Adrenal gland (tissue), 12 donors: ENCODE data around the gene ABCB9. TPM values are rescaled to one million over a fixed set of nuclear protein-coding genes. Genes with fewer than 3 reads are reported as not detected.
A peak's percentile ranks its signal among the peaks of the same experiment; 100 is the strongest.

Experiments used
- DNase-seq, 7 donors: peaks; one replicate each; pipeline ENCODE4 v3.0.0-alpha.2; 2019 to 2020
- H3K27ac ChIP-seq, 5 donors: fragments of 200-600 bp; sonication (generic) in 4 of 5; 1 replicate in 3 of 5; 2 replicates in 2 of 5; pipeline versions ENCODE4 v1.5.1 to v1.8.0; 2016 to 2020; ENCODE audit warnings: mild to moderate bottlenecking in 1 of 5
- H3K27me3 ChIP-seq: fragments of 200-600 bp; 2 replicates; pipeline ENCODE4 v1.8.0; 2021
- H3K36me3 ChIP-seq, 2 donors: fragments of 200-600 bp; replicated peaks in 1 of 2; 1 replicate in 1 of 2; 2 replicates in 1 of 2; pipeline versions ENCODE4 v1.5.1 to v1.8.0; 2018 to 2022
- H3K4me1 ChIP-seq, 2 donors: fragments of 200-600 bp; replicated peaks in 1 of 2; 1 replicate in 1 of 2; 2 replicates in 1 of 2; pipeline versions ENCODE4 v1.5.1 to v1.8.0; 2018 to 2021
- H3K4me3 ChIP-seq, 4 donors: fragments of 200-600 bp; sonication (generic) in 3 of 4; one replicate each; pipeline ENCODE4 v1.5.1; 2016 to 2018
- H3K9me3 ChIP-seq, 3 donors: fragments of 200-600 bp; sonication (generic) in 1 of 3; replicated peaks in 1 of 3; 1 replicate in 2 of 3; 2 replicates in 1 of 3; pipeline versions ENCODE4 v1.5.1 to v1.8.0; 2016 to 2021
- CTCF ChIP-seq, 6 experiments: fragments of 450-650 bp in 4 of 6; fragments of 200-600 bp in 2 of 6; sonication (generic) in 1 of 6; IDR thresholded peaks; 1 replicate in 5 of 6; 2 replicates in 1 of 6; pipeline versions ENCODE4 v1.5.1 to v1.8.0; 2016 to 2021; ENCODE audit warnings: antibody characterized with exemption in 6 of 6, mild to moderate bottlenecking in 2 of 6, moderate library complexity in 1 of 6
- POLR2A ChIP-seq, 2 donors: fragments of 450-650 bp; IDR thresholded peaks; one replicate each; pipeline ENCODE4 v1.6.1; 2017; ENCODE audit warnings: antibody characterized with exemption in 2 of 2, mild to moderate bottlenecking in 2 of 2, moderate library complexity in 1 of 2
- WGBS, 4 donors: extraction: QIAGEN DNeasy Blood & Tissue Kit in 2 of 4; methylation state at CpG; one replicate each; pipeline versions ENCODE4 v1.1.5 to v1.1.7; 2013 to 2017; 5-methylcytosine and 5-hydroxymethylcytosine counted together
- intact Hi-C, 2 donors: fragments of 100-400 bp; cut with DNase I; formaldehyde crosslinking; loops; one replicate each; pipeline versions ENCODE4 v1.14.1 to v1.15.0; 2022 to 2023
- polyA plus RNA-seq, 3 donors: library from polyadenylated mRNA; stranded (reverse); fragments of 200-250 nt in 2 of 3; fragments of 350-450 nt in 1 of 3; fragmentation: Illumina TruSeq in 1 of 3; extraction: RNeasy Lipid Tissue Mini Kit (QIAGEN cat#74804) in 1 of 3; gene quantifications; one replicate each; pipeline ENCODE4 v1.2.3, GENCODE V29; 2013 to 2014
- total RNA-seq, 9 donors: library from RNA; depleted of rRNA in 4 of 9; stranded (reverse); fragments of >200 nt in 4 of 9; fragments of 120-200 nt in 1 of 9; fragmentation: NEBNext Ultra II Directional in 1 of 9; extraction: Animal tissue kit (Norgen Biotek cat#: 25700) in 1 of 9; gene quantifications; one replicate each; pipeline versions ENCODE4 v1.1.0 to v1.2.4, GENCODE V29; 2013 to 2023
- donor health status: healthy with polysubstance abuse.
- donor health status: Bipolar disorder and iron deficiency.
- donor health status: DM: yes; HTN: yes; CAD: no.
- donor health status: DM: no; HTN: no; CAD: no.
- donor health status: DM: no; HTN: no; CAD: no.
- donor health status: DM: yes; HTN: yes; CAD: no.

The ABCB9 gene
- total and polyA plus RNA-seq, 12 donors, result 2.0 to 10.0 (median 6.2) TPM

DNA sequence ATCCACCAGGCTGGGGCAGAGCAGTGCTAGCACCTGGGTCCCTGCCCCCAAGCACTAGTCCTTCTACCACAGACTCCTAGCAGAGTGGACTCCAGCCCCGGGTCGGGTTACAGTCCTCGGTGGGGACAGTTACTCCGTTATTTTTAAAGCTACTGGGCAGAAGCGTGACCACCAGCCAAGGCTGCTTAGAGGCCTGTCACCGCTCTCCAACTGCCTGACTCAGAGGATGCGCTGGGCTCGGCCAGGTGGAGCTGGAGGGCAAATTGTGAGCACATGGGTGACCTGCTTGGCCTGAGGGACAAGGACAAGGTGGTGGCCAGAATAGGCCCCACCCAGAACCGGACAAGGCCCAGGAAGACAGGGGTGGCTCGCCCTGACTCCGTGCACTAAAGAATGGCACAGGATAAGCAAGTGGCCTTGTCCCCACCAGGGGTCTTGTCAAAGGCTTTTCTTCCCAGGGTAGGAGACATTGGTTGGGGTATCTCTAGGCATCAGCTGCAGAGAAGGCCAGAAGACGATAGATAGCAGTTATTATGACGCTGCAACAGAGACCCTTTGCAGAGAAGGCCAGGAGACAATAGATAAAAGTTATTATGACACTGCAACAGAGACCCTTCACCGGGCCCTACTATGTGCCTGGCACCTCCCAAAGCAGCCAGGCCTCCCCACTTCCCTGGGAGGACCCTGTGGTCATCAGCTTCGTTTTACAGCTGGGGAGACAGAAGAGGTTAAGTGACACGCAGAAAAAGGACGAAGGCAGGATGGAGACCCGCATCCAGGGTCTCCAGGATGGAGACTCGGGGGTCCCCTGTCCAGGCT is 1.6 kb downstream of the ABCB9 start:
- DNase-seq, result peak in 1 of 7 donors; percentile 26
- H3K9me3 ChIP-seq, result no peaks in the 10 kb centered on the region
- no peak overlapping the region for H3K4me3 ChIP-seq
- TF ChIP-seq POLR2A (IDR thresholded peaks at IDR 0.05) (no peak), CTCF (IDR thresholded peaks at IDR 0.05) (no peak)
- H3K36me3 ChIP-seq, result peaks cover 0 to 5% of the 10 kb centered on the region in 2 donors
- H3K27ac ChIP-seq, result no peak overlapping the region
- peaks cover 17 to 27% of the 10 kb centered on the region in 2 donors for H3K4me1 ChIP-seq
- WGBS, 4 donors, result 71 to 83% (median 78%) methylated on average over 12 to 19 of the region's 19 CpGs
- intact Hi-C loops, result no loop called here
- no peaks in the 10 kb centered on the region for H3K27me3 ChIP-seq

DNA sequence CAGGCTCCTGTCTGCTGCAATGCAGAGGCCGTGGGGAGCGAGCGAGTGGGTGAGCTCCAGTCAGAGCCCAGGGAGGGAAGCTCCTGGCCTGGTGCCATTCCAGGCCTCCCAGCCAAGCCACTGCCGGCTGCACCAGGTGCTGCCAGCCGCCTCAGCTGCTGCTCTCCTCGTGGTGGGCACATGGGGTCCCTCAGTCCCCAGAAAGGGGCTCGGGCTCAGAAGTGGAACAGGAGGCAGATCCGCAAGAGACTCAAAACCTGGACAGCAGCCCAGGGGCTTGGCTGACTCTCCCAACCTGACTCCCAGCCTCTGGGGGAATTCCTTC is 2.4 kb downstream of the ABCB9 start:
- no peaks in the 10 kb centered on the region for H3K27me3 ChIP-seq
- H3K9me3 ChIP-seq, result no peaks in the 10 kb centered on the region
- H3K4me3 ChIP-seq, result no peak overlapping the region
- TF ChIP-seq CTCF (IDR thresholded peaks at IDR 0.05) (no peak), POLR2A (IDR thresholded peaks at IDR 0.05) (no peak)
- no peak overlapping the region for H3K27ac ChIP-seq
- intact Hi-C loops, result no loop called here
- WGBS, 4 donors, result 0 to 30% (median 29%) methylated on average over 2 to 8 of the region's 8 CpGs; no CpG with 5 or more reads in 1 of the 4 donors
- H3K4me1 ChIP-seq, result peaks cover 17 to 27% of the 10 kb centered on the region in 2 donors
- peak in 5 of 7 donors; percentile 58 to 75 (median 69) for DNase-seq
- peaks cover 0 to 7% of the 10 kb centered on the region in 2 donors for H3K36me3 ChIP-seq

GRCh38 chr12:122961531-122962329 is 4.5 kb downstream of the ABCB9 start:
- 79 to 90% (median 86%) methylated on average over 4 to 10 of the region's 10 CpGs for WGBS, 4 donors
- peak in 1 of 7 donors; percentile 15 for DNase-seq
- Histone ChIP-seq H3K4me1 (peaks cover 17 to 27% of the 10 kb centered on the region in 2 donors), H3K27ac (no peak overlapping the region), H3K4me3 (no peak overlapping the region), H3K27me3 (no peaks in the 10 kb centered on the region), H3K9me3 (no peaks in the 10 kb centered on the region), H3K36me3 (peaks cover 0 to 7% of the 10 kb centered on the region in 2 donors)
- TF ChIP-seq POLR2A (IDR thresholded peaks at IDR 0.05), result no peak
- TF ChIP-seq CTCF (IDR thresholded peaks at IDR 0.05), result no peak
- intact Hi-C loops, result no loop called here

GRCh38 chr12:122960193-122960569 is 6.1 kb downstream of the ABCB9 start:
- H3K27me3 ChIP-seq, result no peaks in the 10 kb centered on the region
- TF ChIP-seq CTCF (IDR thresholded peaks at IDR 0.05) (no peak), POLR2A (IDR thresholded peaks at IDR 0.05) (no peak)
- WGBS, 4 donors, result 94 to 97% (median 95%) methylated on average over 3 to 8 of the region's 8 CpGs
- H3K27ac ChIP-seq, result no peak overlapping the region
- peaks cover 8 to 17% of the 10 kb centered on the region in 2 donors for H3K4me1 ChIP-seq
- H3K9me3 ChIP-seq, result no peaks in the 10 kb centered on the region
- DNase-seq, result no peak
- H3K4me3 ChIP-seq, result no peak overlapping the region
- intact Hi-C loops, result no loop called here
- H3K36me3 ChIP-seq, result peaks cover 0 to 7% of the 10 kb centered on the region in 2 donors
